HG03039 (cell line): ENCODE results near the gene ELMO1.

Experiments used
- ATAC-seq: cut with Tn5 transposase; IDR thresholded peaks from one replicate; pipeline ENCODE4 v1.9.1; 2021; ENCODE audit warnings: mild to moderate bottlenecking, moderate library complexity; ENCODE audit not compliant: unreplicated experiment

Gene ELMO1

GRCh38 chr7:37037286-37037685, 411.4 kb downstream of the ELMO1 start:
- ATAC-seq, result no peak

GRCh38 chr7:37035631-37036030, 413.0 kb downstream of the ELMO1 start:
- no peak for ATAC-seq

GRCh38 chr7:37033141-37033540, 415.5 kb downstream of the ELMO1 start:
- no peak for ATAC-seq

- no peak for ATAC-seq
Measured at GRCh38 chr7:37032258-37032601, 416.4 kb downstream of the ELMO1 start.

- no peak for ATAC-seq
Measured at GRCh38 chr7:37031571-37032257, 416.9 kb downstream of the ELMO1 start.

- no peak for ATAC-seq
Measured at GRCh38 chr7:37028909-37029440, 419.7 kb downstream of the ELMO1 start.

GRCh38 chr7:37027557-37028341, 420.9 kb downstream of the ELMO1 start:
- no peak for ATAC-seq

- ATAC-seq, result no peak
Measured at GRCh38 chr7:37027104-37027503, 421.6 kb downstream of the ELMO1 start.

GRCh38 chr7:37018954-37019353, 429.7 kb downstream of the ELMO1 start:
- ATAC-seq, result no peak

- ATAC-seq, result no peak
Measured at GRCh38 chr7:37016064-37016878, 432.4 kb downstream of the ELMO1 start.

GRCh38 chr7:37015353-37016034, 433.2 kb downstream of the ELMO1 start:
- no peak for ATAC-seq

GRCh38 chr7:37013771-37014170, 434.9 kb downstream of the ELMO1 start:
- no peak for ATAC-seq

- no peak for ATAC-seq
Measured at GRCh38 chr7:37011151-37011890, 437.3 kb downstream of the ELMO1 start.

- no peak for ATAC-seq
Measured at GRCh38 chr7:37009125-37009675, 439.5 kb downstream of the ELMO1 start.

GRCh38 chr7:37007691-37008090, 441.0 kb downstream of the ELMO1 start:
- ATAC-seq, result no peak

GRCh38 chr7:37007268-37007667, 441.4 kb downstream of the ELMO1 start:
- ATAC-seq, result no peak

- ATAC-seq, result no peak
Measured at GRCh38 chr7:37006764-37007163, 441.9 kb downstream of the ELMO1 start.

GRCh38 chr7:37000511-37000910, 448.2 kb downstream of the ELMO1 start:
- no peak for ATAC-seq

- no peak for ATAC-seq
Measured at GRCh38 chr7:36999626-37000485, 448.8 kb downstream of the ELMO1 start.
